ENCODE measurements around the gene RPS6KA2. TPM values are rescaled to one million over a fixed set of nuclear protein-coding genes. Genes with fewer than 3 reads are reported as not detected.

Gene RPS6KA2
- total RNA-seq, 1 donor from 2014 or later: 124 TPM

GRCh38 chr6:166579237-166579850 lies 47.7 kb downstream of the RPS6KA2 start:
- H3K27me3 Mint-ChIP-seq (ENCODE audit: low read depth): no peaks in the 10 kb centered on the region
- no peak overlapping the region for H3K4me3 Mint-ChIP-seq (ENCODE audit: unreplicated experiment)
- H3K4me1 Mint-ChIP-seq (ENCODE audit: low read depth): peaks cover 42% of the 10 kb centered on the region
- peaks cover 9% of the 10 kb centered on the region for H3K36me3 Mint-ChIP-seq (ENCODE audit: low read depth)
- H3K9me3 Mint-ChIP-seq (ENCODE audit: low read depth): peaks cover 6% of the 10 kb centered on the region
- H3K27ac Mint-ChIP-seq (ENCODE audit: unreplicated experiment): no peak overlapping the region
- DNase-seq (ENCODE audit: low spot score): no peak
- TF ChIP-seq CTCF (IDR thresholded peaks at IDR 0.05): no peak

- H3K36me3 Mint-ChIP-seq (ENCODE audit: low read depth): peaks cover 9% of the 10 kb centered on the region
- no peaks in the 10 kb centered on the region for H3K27me3 Mint-ChIP-seq (ENCODE audit: low read depth)
- DNase-seq (ENCODE audit: low spot score): no peak
- TF ChIP-seq CTCF (IDR thresholded peaks at IDR 0.05): no peak
- H3K9me3 Mint-ChIP-seq (ENCODE audit: low read depth): peaks cover 6% of the 10 kb centered on the region
- no peak overlapping the region for H3K27ac Mint-ChIP-seq (ENCODE audit: unreplicated experiment)
- H3K4me3 Mint-ChIP-seq (ENCODE audit: unreplicated experiment): no peak overlapping the region
- peaks cover 37% of the 10 kb centered on the region for H3K4me1 Mint-ChIP-seq (ENCODE audit: low read depth)
Measured at GRCh38 chr6:166578536-166579236, 48.4 kb downstream of the RPS6KA2 start.

- no peak overlapping the region for H3K4me3 Mint-ChIP-seq (ENCODE audit: unreplicated experiment)
- TF ChIP-seq CTCF (IDR thresholded peaks at IDR 0.05): no peak
- no peaks in the 10 kb centered on the region for H3K27me3 Mint-ChIP-seq (ENCODE audit: low read depth)
- H3K36me3 Mint-ChIP-seq (ENCODE audit: low read depth): peaks cover 9% of the 10 kb centered on the region
- peaks cover 6% of the 10 kb centered on the region for H3K9me3 Mint-ChIP-seq (ENCODE audit: low read depth)
- no peak for DNase-seq (ENCODE audit: low spot score)
- no peak overlapping the region for H3K27ac Mint-ChIP-seq (ENCODE audit: unreplicated experiment)
- H3K4me1 Mint-ChIP-seq (ENCODE audit: low read depth): peaks cover 51% of the 10 kb centered on the region
Measured at GRCh38 chr6:166575205-166575604, 51.8 kb downstream of the RPS6KA2 start.

- no peak for TF ChIP-seq CTCF (IDR thresholded peaks at IDR 0.05)
- Mint-ChIP-seq H3K4me1 (ENCODE audit: low read depth) (peaks cover 38% of the 10 kb centered on the region), H3K36me3 (ENCODE audit: low read depth) (peaks cover 13% of the 10 kb centered on the region), H3K27me3 (ENCODE audit: low read depth) (no peaks in the 10 kb centered on the region), H3K4me3 (ENCODE audit: unreplicated experiment) (no peak overlapping the region), H3K9me3 (ENCODE audit: low read depth) (peaks cover 6% of the 10 kb centered on the region), H3K27ac (ENCODE audit: unreplicated experiment) (peak overlapping the region; percentile 61)
- DNase-seq (ENCODE audit: low spot score): no peak
Measured at GRCh38 chr6:166573511-166574216, 53.4 kb downstream of the RPS6KA2 start.
